Measurements from ENCODE around the gene GDI1.

GDI1 gene

GRCh38 chrX:154458116-154458953, 21.4 kb downstream of the GDI1 start, which contains the start of gene PLXNA3:
PLXNA3 (plus strand) TSS chrX:154458281; CDS start chrX:154460184, 1,903 bp downstream.
- DNase-seq: peak; percentile 71
- H3K27me3 Mint-ChIP-seq: no peaks in the 10 kb centered on the region
- H3K4me3 Mint-ChIP-seq: peak within 1 kb of the TSS; percentile 88
- ATAC-seq: peak; percentile 59
- H3K4me1 Mint-ChIP-seq: peaks cover 9% of the 10 kb centered on the region
- peaks cover 4% of the 10 kb centered on the region for H3K36me3 Mint-ChIP-seq (ENCODE audit: low read depth)
- H3K27ac Mint-ChIP-seq: peak within 1 kb of the TSS; percentile 91
- H3K9me3 Mint-ChIP-seq: no peaks in the 10 kb centered on the region

DNA sequence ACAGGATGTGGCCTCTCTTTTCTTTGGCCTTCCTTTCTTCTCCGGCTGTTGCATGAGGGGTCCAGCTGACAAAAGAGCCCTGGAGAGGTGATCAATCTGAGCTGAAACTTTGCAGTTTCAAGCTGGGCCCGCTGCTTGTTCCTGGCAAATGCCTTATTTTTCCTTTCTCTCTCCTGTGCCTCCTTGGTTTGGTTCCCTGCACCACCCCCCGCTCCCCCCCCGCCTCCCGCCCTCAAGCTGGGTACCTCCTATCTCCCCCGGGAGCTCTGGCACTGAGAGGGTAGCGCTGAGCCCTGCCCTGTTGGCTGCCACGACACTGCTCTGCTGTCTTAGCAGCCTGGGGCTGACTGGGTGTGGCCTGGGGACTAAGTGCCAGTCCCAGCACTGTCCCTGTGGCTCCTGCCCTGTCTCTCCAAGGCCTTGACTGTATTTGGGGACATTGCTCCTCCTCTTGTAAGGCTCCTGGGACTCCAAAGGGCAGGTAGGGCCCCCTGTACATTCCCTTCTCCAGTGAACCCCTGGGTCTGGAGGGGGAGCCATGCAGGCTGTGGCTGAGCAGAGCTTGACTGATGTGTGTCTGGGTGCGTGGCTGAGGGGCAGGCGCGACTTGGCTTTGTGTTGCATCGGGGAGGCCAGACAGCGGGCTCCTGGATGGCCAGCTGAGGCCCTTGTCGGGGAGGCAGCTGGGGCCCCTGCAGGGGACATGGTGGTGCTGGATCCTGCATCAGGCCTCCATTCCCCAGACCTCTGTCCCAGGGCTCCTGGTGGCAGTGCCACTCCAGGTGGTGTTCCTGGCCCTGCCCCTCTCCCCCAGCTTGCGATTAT, 22.2 kb downstream of the GDI1 start:
- H3K27ac Mint-ChIP-seq: no peak overlapping the region
- no peaks in the 10 kb centered on the region for H3K9me3 Mint-ChIP-seq
- DNase-seq (no peak), ATAC-seq (peak; percentile 53)
- no peaks in the 10 kb centered on the region for H3K27me3 Mint-ChIP-seq
- peak overlapping the region; percentile 81 for H3K4me3 Mint-ChIP-seq
- H3K4me1 Mint-ChIP-seq: peaks cover 9% of the 10 kb centered on the region
- peaks cover 4% of the 10 kb centered on the region for H3K36me3 Mint-ChIP-seq (ENCODE audit: low read depth)

DNA sequence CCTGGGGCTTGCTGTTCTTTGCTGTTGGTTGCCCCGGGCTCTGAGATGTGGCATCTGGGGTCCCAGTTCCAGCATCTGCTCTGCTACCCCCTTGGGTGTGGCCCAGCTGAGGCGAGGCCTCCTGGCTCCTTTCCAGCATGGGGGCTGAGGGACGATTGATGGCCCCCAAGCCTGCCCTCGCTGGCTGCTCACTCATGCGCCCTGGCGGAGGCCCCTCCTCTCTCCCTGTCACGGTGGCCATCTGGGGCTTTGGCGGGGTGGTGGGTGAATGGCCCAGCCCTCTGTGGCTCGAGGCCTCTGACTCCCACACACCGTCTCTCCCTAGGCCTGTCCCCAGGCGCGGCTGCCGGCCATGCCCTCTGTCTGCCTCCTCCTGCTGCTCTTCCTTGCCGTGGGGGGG, 22.9 kb downstream of the GDI1 start:
- peaks cover 4% of the 10 kb centered on the region for H3K36me3 Mint-ChIP-seq (ENCODE audit: low read depth)
- H3K9me3 Mint-ChIP-seq: no peaks in the 10 kb centered on the region
- no peaks in the 10 kb centered on the region for H3K27me3 Mint-ChIP-seq
- no peak overlapping the region for H3K27ac Mint-ChIP-seq
- peaks cover 9% of the 10 kb centered on the region for H3K4me1 Mint-ChIP-seq
- H3K4me3 Mint-ChIP-seq: peak overlapping the region; percentile 81
- ATAC-seq (no peak), DNase-seq (no peak)

- peaks cover 9% of the 10 kb centered on the region for H3K4me1 Mint-ChIP-seq
- no peak for ATAC-seq
- H3K9me3 Mint-ChIP-seq: no peaks in the 10 kb centered on the region
- peaks cover 4% of the 10 kb centered on the region for H3K36me3 Mint-ChIP-seq (ENCODE audit: low read depth)
- H3K27ac Mint-ChIP-seq: no peak overlapping the region
- H3K4me3 Mint-ChIP-seq: peak overlapping the region; percentile 81
- no peaks in the 10 kb centered on the region for H3K27me3 Mint-ChIP-seq
- DNase-seq: no peak
Measured at GRCh38 chrX:154460326-154460725, 23.4 kb downstream of the GDI1 start.

DNA sequence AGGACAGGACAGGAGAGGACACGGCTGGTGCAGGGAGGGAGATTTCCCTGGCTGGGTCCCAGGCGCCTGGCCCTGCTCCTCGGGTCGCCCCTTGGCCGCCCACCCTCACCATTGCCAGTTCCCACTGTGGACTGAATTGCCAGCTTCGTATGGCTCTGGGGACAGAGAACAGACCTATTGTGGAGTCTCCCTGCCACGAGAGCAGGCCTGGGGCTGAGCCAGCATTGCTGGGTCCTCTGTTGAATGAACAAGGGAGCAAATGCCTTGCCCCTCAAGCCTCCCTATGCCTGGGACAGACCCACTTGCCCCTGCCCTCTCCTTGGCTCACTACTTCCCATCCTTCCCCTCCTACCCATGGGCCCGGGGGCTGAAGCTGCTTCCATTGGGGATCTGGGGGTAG, 25.4 kb downstream of the GDI1 start:
- Mint-ChIP-seq H3K4me3 (no peak overlapping the region), H3K27me3 (no peaks in the 10 kb centered on the region), H3K36me3 (ENCODE audit: low read depth) (peaks cover 4% of the 10 kb centered on the region), H3K9me3 (no peaks in the 10 kb centered on the region), H3K4me1 (peaks cover 6% of the 10 kb centered on the region), H3K27ac (no peak overlapping the region)
- DNase-seq: no peak
- ATAC-seq: no peak

GRCh38 chrX:154463611-154464220, 26.8 kb downstream of the GDI1 start:
- no peak overlapping the region for H3K4me3 Mint-ChIP-seq
- peaks cover 5% of the 10 kb centered on the region for H3K4me1 Mint-ChIP-seq
- no peaks in the 10 kb centered on the region for H3K9me3 Mint-ChIP-seq
- H3K27ac Mint-ChIP-seq: no peak overlapping the region
- no peak for DNase-seq
- no peak for ATAC-seq
- no peaks in the 10 kb centered on the region for H3K27me3 Mint-ChIP-seq
- H3K36me3 Mint-ChIP-seq (ENCODE audit: low read depth): peaks cover 4% of the 10 kb centered on the region

- no peak for ATAC-seq
- Mint-ChIP-seq H3K9me3 (no peaks in the 10 kb centered on the region), H3K4me3 (no peak overlapping the region), H3K4me1 (peaks cover 4% of the 10 kb centered on the region), H3K27ac (no peak overlapping the region), H3K36me3 (ENCODE audit: low read depth) (peaks cover 4% of the 10 kb centered on the region), H3K27me3 (no peaks in the 10 kb centered on the region)
- DNase-seq: no peak
Measured at GRCh38 chrX:154464806-154465365, 27.9 kb downstream of the GDI1 start.

DNA sequence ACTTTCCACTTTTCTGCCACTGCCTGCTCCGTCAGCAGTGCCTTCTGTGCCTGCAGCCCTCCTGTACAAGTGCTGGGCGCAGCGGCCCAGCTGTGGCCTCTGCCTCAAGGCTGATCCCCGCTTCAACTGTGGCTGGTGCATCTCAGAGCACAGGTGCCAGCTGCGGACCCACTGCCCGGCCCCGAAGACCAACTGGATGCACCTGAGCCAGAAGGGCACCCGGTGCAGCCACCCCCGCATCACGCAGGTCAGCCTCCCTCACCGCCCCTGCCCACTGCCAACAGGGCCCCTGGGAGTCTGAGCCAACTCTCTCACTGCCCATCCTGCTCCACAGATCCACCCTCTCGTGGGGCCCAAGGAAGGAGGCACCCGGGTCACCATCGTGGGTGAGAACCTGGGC, 28.6 kb downstream of the GDI1 start:
- no peak for ATAC-seq
- no peak overlapping the region for H3K4me3 Mint-ChIP-seq
- H3K27ac Mint-ChIP-seq: no peak overlapping the region
- no peaks in the 10 kb centered on the region for H3K9me3 Mint-ChIP-seq
- H3K27me3 Mint-ChIP-seq: no peaks in the 10 kb centered on the region
- H3K36me3 Mint-ChIP-seq (ENCODE audit: low read depth): peaks cover 4% of the 10 kb centered on the region
- no peak for DNase-seq
- no peaks in the 10 kb centered on the region for H3K4me1 Mint-ChIP-seq

GRCh38 chrX:154466036-154466435, 29.1 kb downstream of the GDI1 start:
- Mint-ChIP-seq H3K36me3 (ENCODE audit: low read depth) (peaks cover 4% of the 10 kb centered on the region), H3K27me3 (no peaks in the 10 kb centered on the region), H3K4me3 (no peak overlapping the region), H3K9me3 (no peaks in the 10 kb centered on the region), H3K4me1 (no peaks in the 10 kb centered on the region), H3K27ac (no peak overlapping the region)
- DNase-seq (no peak), ATAC-seq (no peak)

- DNase-seq (no peak), ATAC-seq (no peak)
- H3K27me3 Mint-ChIP-seq: no peaks in the 10 kb centered on the region
- H3K9me3 Mint-ChIP-seq: no peaks in the 10 kb centered on the region
- H3K36me3 Mint-ChIP-seq (ENCODE audit: low read depth): peaks cover 2% of the 10 kb centered on the region
- no peak overlapping the region for H3K27ac Mint-ChIP-seq
- no peaks in the 10 kb centered on the region for H3K4me1 Mint-ChIP-seq
- no peak overlapping the region for H3K4me3 Mint-ChIP-seq
Measured at GRCh38 chrX:154466907-154467306, 30.0 kb downstream of the GDI1 start.

DNA sequence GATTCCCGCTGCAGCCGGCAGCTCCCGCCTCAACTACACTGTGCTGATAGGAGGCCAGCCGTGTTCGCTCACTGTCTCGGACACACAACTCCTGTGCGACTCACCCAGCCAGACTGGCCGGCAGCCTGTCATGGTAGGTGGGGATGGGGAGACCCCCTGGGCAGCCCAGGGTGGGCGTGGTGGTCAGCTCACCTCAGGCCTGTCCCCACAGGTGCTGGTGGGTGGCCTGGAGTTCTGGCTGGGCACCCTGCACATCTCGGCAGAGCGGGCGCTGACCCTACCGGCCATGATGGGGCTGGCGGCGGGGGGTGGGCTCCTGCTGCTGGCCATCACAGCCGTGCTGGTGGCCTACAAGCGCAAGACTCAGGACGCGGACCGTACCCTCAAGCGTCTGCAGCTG, 30.6 kb downstream of the GDI1 start:
- no peak overlapping the region for H3K27ac Mint-ChIP-seq

GRCh38 chrX:154468217-154468616, 31.3 kb downstream of the GDI1 start:
- DNase-seq (no peak), ATAC-seq (no peak)
- Mint-ChIP-seq H3K4me1 (no peaks in the 10 kb centered on the region), H3K27ac (no peak overlapping the region), H3K27me3 (no peaks in the 10 kb centered on the region), H3K4me3 (no peak overlapping the region), H3K9me3 (no peaks in the 10 kb centered on the region), H3K36me3 (ENCODE audit: low read depth) (no peaks in the 10 kb centered on the region)

More for the DNA sequence above, 30.6 kb downstream of the GDI1 start:
- ATAC-seq: no peak
- Mint-ChIP-seq H3K4me1 (no peaks in the 10 kb centered on the region), H3K27me3 (no peaks in the 10 kb centered on the region), H3K4me3 (no peak overlapping the region), H3K36me3 (ENCODE audit: low read depth) (peaks cover 2% of the 10 kb centered on the region), H3K9me3 (no peaks in the 10 kb centered on the region)
- DNase-seq: no peak

GRCh38 chrX:154469114-154469513, 32.2 kb downstream of the GDI1 start:
- DNase-seq (no peak), ATAC-seq (no peak)
- Mint-ChIP-seq H3K4me1 (no peaks in the 10 kb centered on the region), H3K9me3 (no peaks in the 10 kb centered on the region), H3K27ac (no peak overlapping the region), H3K27me3 (no peaks in the 10 kb centered on the region), H3K4me3 (no peak overlapping the region), H3K36me3 (ENCODE audit: low read depth) (peaks cover 2% of the 10 kb centered on the region)

DNA sequence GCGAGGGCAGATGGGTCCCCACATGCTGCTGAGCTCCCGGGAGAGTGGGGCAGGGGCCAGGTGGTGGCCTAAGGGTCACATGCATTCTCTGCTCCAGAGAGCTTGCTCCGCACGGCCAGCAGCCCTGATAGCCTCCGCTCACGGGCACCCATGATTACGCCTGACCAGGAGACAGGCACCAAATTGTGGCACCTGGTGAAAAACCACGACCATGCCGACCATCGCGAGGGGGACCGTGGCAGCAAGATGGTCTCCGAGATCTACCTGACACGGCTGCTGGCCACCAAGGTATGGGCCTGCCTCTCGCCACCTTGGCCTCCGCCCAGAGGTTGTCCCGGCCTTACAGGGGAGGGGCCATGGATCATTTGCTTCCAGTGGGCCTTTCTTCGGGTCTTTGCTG, 32.9 kb downstream of the GDI1 start:
- peaks cover 2% of the 10 kb centered on the region for H3K36me3 Mint-ChIP-seq (ENCODE audit: low read depth)
- no peaks in the 10 kb centered on the region for H3K4me1 Mint-ChIP-seq
- no peaks in the 10 kb centered on the region for H3K27me3 Mint-ChIP-seq
- DNase-seq (no peak), ATAC-seq (no peak)
- no peak overlapping the region for H3K27ac Mint-ChIP-seq
- no peaks in the 10 kb centered on the region for H3K9me3 Mint-ChIP-seq
- H3K4me3 Mint-ChIP-seq: no peak overlapping the region
